K562 (cell line): ENCODE results near the gene ENTPD6. TPM values are rescaled to one million over a fixed set of nuclear protein-coding genes. Genes with fewer than 3 reads are reported as not detected.

Experiments used
- ATAC-seq: fragments of 200-7000 bp; cut with Tn5 transposase; 3 replicates; pipeline ENCODE4 v1.9.1; 2020; ENCODE audit warnings: moderate library complexity
- BruUV-seq: library from RNA; stranded (reverse); fragments of 400-500 nt; replicated peaks from 2 replicates; lab custom pipeline; 2021; lab: Mats Ljungman, UMichigan
- CTCF ChIA-PET: fragments of 300-600 bp; formaldehyde crosslinking; extraction: SDS; loops from one replicate; lab custom pipeline; 2021; ENCODE audit warnings: low intra/inter-chr PET ratio; lab: Yijun Ruan, JAX
- POLR2A ChIA-PET: fragments of 300-600, 350-650 bp; sonication (Branson Sonifier 250); formaldehyde crosslinking; extraction: SDS; loops from one replicate; lab custom pipeline; 2021; ENCODE audit warnings: antibody characterized with exemption, inconsistent platforms; lab: Yijun Ruan, JAX
- DNase-seq, 4 experiments: peaks; one replicate each; pipeline versions ENCODE4 v3.0.0 to v3.0.0-alpha.2; 2011 to 2018; ENCODE audit warnings: low spot score in 3 of 4, mixed read lengths in 3 of 4; ENCODE audit errors: extremely low read depth in 1 of 4
- FAIRE-seq: peaks from 2 replicates; lab custom pipeline; 2011; peaks lifted over from hg19 to GRCh38; lab: Jason Lieb, UNC
- H2AFZ ChIP-seq: 2 replicates; pipeline ENCODE4 v1.6.0; 2011; ENCODE audit warnings: low read depth, low read length, control low read depth, inconsistent platforms
- H3K27ac ChIP-seq: fragments of 200-600 bp; 3 replicates; pipeline ENCODE4 v1.8.0; 2011; ENCODE audit warnings: low read depth, mild to moderate bottlenecking, control low read depth, inconsistent platforms, low read length, moderate library complexity, mixed read lengths; ENCODE audit errors: extremely low read depth
- H3K27me3 ChIP-seq, 2 experiments: fragments of 300-600 bp in 1 of 2; 2 replicates in 1 of 2; 3 replicates in 1 of 2; pipeline versions ENCODE4 v1.6.0 to v1.8.0; 2011; ENCODE audit warnings: inconsistent platforms in 2 of 2, low read length in 2 of 2, mild to moderate bottlenecking in 1 of 2, mixed read lengths in 1 of 2, moderate library complexity in 1 of 2; ENCODE audit not compliant: control insufficient read depth in 2 of 2, insufficient read depth in 2 of 2
- H3K36me3 ChIP-seq: fragments of 300-600 bp; 3 replicates; pipeline ENCODE4 v1.8.0; 2011; ENCODE audit warnings: mild to moderate bottlenecking, low read length, inconsistent platforms; ENCODE audit not compliant: control insufficient read depth, insufficient read depth
- H3K4me1 ChIP-seq, 2 experiments: fragments of 200-600 bp in 1 of 2; replicated peaks in 1 of 2; 2 replicates in 1 of 2; 3 replicates in 1 of 2; pipeline versions ENCODE4 v1.5.1 to v1.8.0; 2011; ENCODE audit warnings: inconsistent platforms in 2 of 2, low read length in 2 of 2, mild to moderate bottlenecking in 1 of 2, mixed read lengths in 1 of 2, moderate library complexity in 1 of 2; ENCODE audit not compliant: control insufficient read depth in 2 of 2, insufficient read depth in 2 of 2
- H3K4me2 ChIP-seq: 2 replicates; pipeline ENCODE4 v1.6.1; 2011; ENCODE audit warnings: low read length, control low read depth, inconsistent platforms, mixed read lengths; ENCODE audit not compliant: insufficient read depth
- H3K4me3 ChIP-seq: fragments of 200-600 bp; sonication (generic), shearing (Covaris generic); 2 replicates; pipeline ENCODE4 v1.5.1; 2016; ENCODE audit warnings: control low read depth, inconsistent platforms
- H3K79me2 ChIP-seq: fragments of 200-600 bp; 3 replicates; pipeline ENCODE4 v1.8.0; 2011; ENCODE audit warnings: low read length, inconsistent platforms; ENCODE audit not compliant: control insufficient read depth, insufficient read depth
- H3K9ac ChIP-seq, 2 experiments: 2 replicates each; pipeline versions ENCODE4 v1.6.0 to v1.6.1; 2011; ENCODE audit warnings: low read depth in 2 of 2, low read length in 2 of 2, control low read depth in 1 of 2, inconsistent platforms in 1 of 2, mild to moderate bottlenecking in 1 of 2, mixed read lengths in 1 of 2; ENCODE audit not compliant: insufficient read depth in 1 of 2
- H3K9me1 ChIP-seq: one replicate; pipeline ENCODE4 v1.6.0; 2011; ENCODE audit warnings: inconsistent platforms, mild to moderate bottlenecking, low read length, moderate library complexity; ENCODE audit not compliant: control insufficient read depth, insufficient read depth
- H3K9me3 ChIP-seq: replicated peaks from 2 replicates; pipeline ENCODE4 v1.5.1; 2011; ENCODE audit warnings: low read depth, low read length, inconsistent platforms; ENCODE audit not compliant: control insufficient read depth, insufficient read depth
- H4K20me1 ChIP-seq: replicated peaks from 2 replicates; pipeline ENCODE4 v1.6.1; 2011; ENCODE audit warnings: low read length, inconsistent platforms, mixed read lengths; ENCODE audit not compliant: control insufficient read depth, insufficient read depth
- DMBX1 ChIP-seq: fragments of 250-450 bp; sonication (Bioruptor Pico); IDR thresholded peaks from 2 replicates; pipeline ENCODE4 v1.8.0; 2022; ENCODE audit warnings: inconsistent platforms, mild to moderate bottlenecking, moderate library complexity, borderline replicate concordance
- ESRRB ChIP-seq: fragments of 250-450 bp; sonication (Bioruptor Pico); IDR thresholded peaks from 2 replicates; pipeline ENCODE4 v1.5.0; 2020; ENCODE audit warnings: mild to moderate bottlenecking, moderate library complexity, borderline replicate concordance
- FOXJ3 ChIP-seq: sonication (generic); formaldehyde crosslinking; IDR thresholded peaks from 2 replicates; pipeline ENCODE4 v1.4.0; 2020; ENCODE audit warnings: mild to moderate bottlenecking, missing genetic modification reagents
- HDAC2 ChIP-seq: fragments of 450-650 bp; IDR thresholded peaks from 2 replicates; pipeline ENCODE4 v1.6.1; 2016; ENCODE audit warnings: mild to moderate bottlenecking
- MBD1 ChIP-seq: fragments of 250-450 bp; sonication (Bioruptor Pico); IDR thresholded peaks from 2 replicates; pipeline ENCODE4 v1.8.0; 2022; ENCODE audit warnings: inconsistent platforms
- MEF2D ChIP-seq: conservative IDR thresholded peaks from 2 replicates; pipeline ENCODE4 v1.6.1; 2016; ENCODE audit warnings: low read depth, missing genetic modification characterization, missing compliant biosample characterization
- RB1 ChIP-seq: fragments of 450-650 bp; IDR thresholded peaks from 2 replicates; pipeline ENCODE4 v1.6.1; 2017; ENCODE audit warnings: low read depth, mild to moderate bottlenecking
- RFX5 ChIP-seq: IDR thresholded peaks from 2 replicates; pipeline ENCODE4 v1.6.1; 2011; ENCODE audit warnings: low read depth, mild to moderate bottlenecking, improper control_type of control experiment, low read length
- RHOXF2B ChIP-seq: fragments of 250-450 bp; sonication (Bioruptor Pico); conservative IDR thresholded peaks from 2 replicates; pipeline ENCODE4 v1.5.1; 2021
- SLC30A9 ChIP-seq: fragments of 250-450 bp; sonication (Bioruptor Pico); IDR thresholded peaks from 2 replicates; pipeline ENCODE4 v1.8.0; 2022; ENCODE audit warnings: mild to moderate bottlenecking, moderate library complexity
- SREBF1 ChIP-seq: fragments of 150-350 bp; IDR thresholded peaks from 2 replicates; pipeline ENCODE4 v1.6.1; 2014; ENCODE audit warnings: antibody characterized with exemption, low read depth, low read length, borderline replicate concordance
- ZNF253 ChIP-seq: fragments of 250-450 bp; sonication (Bioruptor Pico); conservative IDR thresholded peaks from 2 replicates; pipeline ENCODE4 v1.6.1; 2021; ENCODE audit warnings: mild to moderate bottlenecking
- ZNF695 ChIP-seq: fragments of 450-650 bp; formaldehyde crosslinking; IDR thresholded peaks from 2 replicates; pipeline ENCODE4 v1.4.0; 2020; ENCODE audit warnings: mild to moderate bottlenecking, moderate library complexity
- ZNF778 ChIP-seq: fragments of 450-650 bp; formaldehyde crosslinking; IDR thresholded peaks from 2 replicates; pipeline ENCODE4 v1.4.0; 2020; ENCODE audit warnings: mild to moderate bottlenecking, moderate library complexity
- WGBS: fragments of 100-300 bp; shearing (Covaris generic); methylation state at CpG from one replicate; pipeline ENCODE4 v1.1.6; 2016; ENCODE audit warnings: low coverage, mixed read lengths; ENCODE audit not compliant: insufficient coverage; ENCODE audit errors: missing lambda C conversion rate; 5-methylcytosine and 5-hydroxymethylcytosine counted together
- in situ Hi-C: fragments of 300-500 bp; cut with MboI; formaldehyde crosslinking; loops from 4 replicates; pipeline ENCODE4 v1.15.0; 2018; ENCODE audit warnings: inconsistent platforms, mixed read lengths
- intact Hi-C: fragments of 100-400 bp; cut with micrococcal nuclease; formaldehyde crosslinking; loops from 2 replicates; pipeline ENCODE4 v1.14.2; 2022
- polyA plus RNA-seq, 8 experiments: library from polyadenylated mRNA; depleted of rRNA in 4 of 8; stranded (reverse) in 5 of 8; unstranded in 3 of 8; fragments of >200 nt; fragmentation: Nextera tagmentation in 2 of 8; fragmentation: Illumina TruSeq in 1 of 8; extraction: Ambion mirVana in 2 of 8; extraction: Trizol in 1 of 8; gene quantifications; 2 replicates each; pipeline versions ENCODE4 v1.2.1 to v1.2.3, GENCODE V29; 2011 to 2014; ENCODE audit warnings: inconsistent platforms in 1 of 8, missing spikeins in 1 of 8
- total RNA-seq, 7 experiments: library from RNA; depleted of rRNA in 6 of 7; stranded (reverse); fragments of >200 nt in 6 of 7; fragmentation: Illumina TruSeq in 2 of 7; extraction: Trizol in 2 of 7; gene quantifications; 2 replicates each; pipeline versions ENCODE4 v1.2.1 to v1.2.3, GENCODE V29; 2011 to 2021; ENCODE audit warnings: low replicate concordance in 1 of 7
- TF ChIP-seq, protein P1 (sequence below): sonication (generic); formaldehyde crosslinking; IDR thresholded peaks from 2 replicates; pipeline ENCODE4 v1.4.0; 2020; ENCODE audit warnings: mild to moderate bottlenecking, missing genetic modification reagents
- TF ChIP-seq, protein P2 (sequence below): fragments of 450-650 bp; formaldehyde crosslinking; IDR thresholded peaks from 2 replicates; pipeline ENCODE4 v1.4.0; 2020; ENCODE audit warnings: mild to moderate bottlenecking, moderate library complexity

The ENTPD6 gene
- total and polyA plus RNA-seq, 9 of the 15 experiments (the other 6 are each of a cell fraction or from before 2014, with no cell fraction given): 0.82 to 36.8 (median 22.4) TPM

DNA sequence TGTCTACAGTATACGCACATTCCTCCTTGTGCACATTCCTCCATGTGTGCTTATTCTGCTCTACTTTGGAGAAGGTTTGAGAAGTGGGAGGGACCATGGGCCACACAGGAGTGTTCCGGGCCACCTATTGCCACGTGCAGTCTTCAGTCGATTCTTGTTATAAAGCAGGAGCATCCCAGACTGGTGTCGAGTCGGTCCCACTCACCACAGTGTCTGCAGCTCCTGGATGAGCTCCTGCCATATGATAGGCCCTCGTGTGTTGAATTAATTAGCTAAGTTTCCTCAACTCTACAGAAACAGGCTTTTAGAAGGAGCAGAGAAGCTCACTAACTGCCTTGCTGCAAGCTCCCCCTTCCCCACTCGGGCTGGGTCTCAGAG, 22.6 kb downstream of the ENTPD6 start:
- H2AFZ ChIP-seq: no peak overlapping the region
- no TSS peak for BruUV-seq
- ChIA-PET POLR2A (no interaction called here), CTCF (no interaction called here)
- H3K9ac ChIP-seq: no peak overlapping the region; a peak in 1 of 4 replicates
- in situ Hi-C loops (no loop called here), intact Hi-C loops (no loop called here)
- WGBS: 83% methylated on average over 8 of the region's 8 CpGs
- no peaks in the 10 kb centered on the region for H3K9me1 ChIP-seq
- ATAC-seq: no peak
- no peaks in the 10 kb centered on the region for H3K9me3 ChIP-seq
- H3K27ac ChIP-seq: no peak overlapping the region
- no peak for FAIRE-seq
- no peaks in the 10 kb centered on the region for H3K27me3 ChIP-seq
- no peak overlapping the region for H3K4me3 ChIP-seq
- no peak overlapping the region for H3K4me2 ChIP-seq
- no peaks in the 10 kb centered on the region for H3K79me2 ChIP-seq
- peaks cover 19% of the 10 kb centered on the region; the same call in 2 of the 3 replicates for H3K36me3 ChIP-seq
- no peak for DNase-seq
- H4K20me1 ChIP-seq: no peaks in the 10 kb centered on the region
- peaks cover 10 to 24% of the 10 kb centered on the region in 2 experiments for H3K4me1 ChIP-seq
- TF ChIP-seq, protein P1, sequence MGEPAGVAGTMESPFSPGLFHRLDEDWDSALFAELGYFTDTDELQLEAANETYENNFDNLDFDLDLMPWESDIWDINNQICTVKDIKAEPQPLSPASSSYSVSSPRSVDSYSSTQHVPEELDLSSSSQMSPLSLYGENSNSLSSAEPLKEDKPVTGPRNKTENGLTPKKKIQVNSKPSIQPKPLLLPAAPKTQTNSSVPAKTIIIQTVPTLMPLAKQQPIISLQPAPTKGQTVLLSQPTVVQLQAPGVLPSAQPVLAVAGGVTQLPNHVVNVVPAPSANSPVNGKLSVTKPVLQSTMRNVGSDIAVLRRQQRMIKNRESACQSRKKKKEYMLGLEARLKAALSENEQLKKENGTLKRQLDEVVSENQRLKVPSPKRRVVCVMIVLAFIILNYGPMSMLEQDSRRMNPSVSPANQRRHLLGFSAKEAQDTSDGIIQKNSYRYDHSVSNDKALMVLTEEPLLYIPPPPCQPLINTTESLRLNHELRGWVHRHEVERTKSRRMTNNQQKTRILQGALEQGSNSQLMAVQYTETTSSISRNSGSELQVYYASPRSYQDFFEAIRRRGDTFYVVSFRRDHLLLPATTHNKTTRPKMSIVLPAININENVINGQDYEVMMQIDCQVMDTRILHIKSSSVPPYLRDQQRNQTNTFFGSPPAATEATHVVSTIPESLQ (CRISPR knock-in tag): no peak
- no peak for TF ChIP-seq ZNF695 (CRISPR knock-in tag)
- TF ChIP-seq, protein P2, sequence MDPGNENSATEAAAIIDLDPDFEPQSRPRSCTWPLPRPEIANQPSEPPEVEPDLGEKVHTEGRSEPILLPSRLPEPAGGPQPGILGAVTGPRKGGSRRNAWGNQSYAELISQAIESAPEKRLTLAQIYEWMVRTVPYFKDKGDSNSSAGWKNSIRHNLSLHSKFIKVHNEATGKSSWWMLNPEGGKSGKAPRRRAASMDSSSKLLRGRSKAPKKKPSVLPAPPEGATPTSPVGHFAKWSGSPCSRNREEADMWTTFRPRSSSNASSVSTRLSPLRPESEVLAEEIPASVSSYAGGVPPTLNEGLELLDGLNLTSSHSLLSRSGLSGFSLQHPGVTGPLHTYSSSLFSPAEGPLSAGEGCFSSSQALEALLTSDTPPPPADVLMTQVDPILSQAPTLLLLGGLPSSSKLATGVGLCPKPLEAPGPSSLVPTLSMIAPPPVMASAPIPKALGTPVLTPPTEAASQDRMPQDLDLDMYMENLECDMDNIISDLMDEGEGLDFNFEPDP: no peak
- TF ChIP-seq ZNF253 (CRISPR knock-in tag): no peak
- no peak for TF ChIP-seq SREBF1
- TF ChIP-seq MBD1 (CRISPR knock-in tag): no peak
- no peak for TF ChIP-seq RHOXF2B
- no peak for TF ChIP-seq DMBX1 (CRISPR knock-in tag)
- no peak for TF ChIP-seq MEF2D (tag)
- no peak for TF ChIP-seq HDAC2
- no peak for TF ChIP-seq ESRRB (CRISPR knock-in tag)
- no peak for TF ChIP-seq SLC30A9 (CRISPR knock-in tag)
- no peak for TF ChIP-seq FOXJ3 (CRISPR knock-in tag)
- no peak for TF ChIP-seq RFX5
- no peak for TF ChIP-seq ZNF778 (CRISPR knock-in tag)
- TF ChIP-seq RB1: no peak
